ENCODE measurements around the gene SLC35B2.

DNA sequence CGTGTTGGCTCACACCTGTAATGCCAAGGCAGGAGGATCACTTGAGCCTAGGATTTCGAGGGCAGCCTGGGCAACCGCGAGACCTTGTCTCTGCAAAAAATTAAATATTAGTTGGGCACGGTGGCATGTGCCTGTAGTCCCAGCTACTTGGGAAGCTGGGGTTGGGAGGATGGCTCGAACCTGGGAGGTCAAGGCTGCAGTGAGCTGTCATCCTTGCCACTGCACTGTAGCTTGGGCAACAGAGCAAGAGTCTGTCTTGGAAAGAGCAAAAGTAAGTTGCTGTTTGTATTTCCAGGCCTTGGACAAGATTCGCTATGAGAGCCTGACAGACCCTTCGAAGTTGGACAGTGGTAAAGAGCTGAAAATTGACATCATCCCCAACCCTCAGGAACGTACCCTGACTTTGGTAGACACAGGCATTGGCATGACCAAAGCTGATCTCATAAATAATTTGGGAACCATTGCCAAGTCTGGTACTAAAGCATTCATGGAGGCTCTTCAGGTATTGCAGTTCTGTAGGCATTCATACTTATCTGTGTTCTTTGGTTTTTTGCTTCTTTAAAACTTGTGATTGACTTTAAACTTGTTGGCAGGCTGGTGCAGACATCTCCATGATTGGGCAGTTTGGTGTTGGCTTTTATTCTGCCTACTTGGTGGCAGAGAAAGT lies 8.1 kb downstream of the SLC35B2 start:
- TF ChIP-seq, protein P1, sequence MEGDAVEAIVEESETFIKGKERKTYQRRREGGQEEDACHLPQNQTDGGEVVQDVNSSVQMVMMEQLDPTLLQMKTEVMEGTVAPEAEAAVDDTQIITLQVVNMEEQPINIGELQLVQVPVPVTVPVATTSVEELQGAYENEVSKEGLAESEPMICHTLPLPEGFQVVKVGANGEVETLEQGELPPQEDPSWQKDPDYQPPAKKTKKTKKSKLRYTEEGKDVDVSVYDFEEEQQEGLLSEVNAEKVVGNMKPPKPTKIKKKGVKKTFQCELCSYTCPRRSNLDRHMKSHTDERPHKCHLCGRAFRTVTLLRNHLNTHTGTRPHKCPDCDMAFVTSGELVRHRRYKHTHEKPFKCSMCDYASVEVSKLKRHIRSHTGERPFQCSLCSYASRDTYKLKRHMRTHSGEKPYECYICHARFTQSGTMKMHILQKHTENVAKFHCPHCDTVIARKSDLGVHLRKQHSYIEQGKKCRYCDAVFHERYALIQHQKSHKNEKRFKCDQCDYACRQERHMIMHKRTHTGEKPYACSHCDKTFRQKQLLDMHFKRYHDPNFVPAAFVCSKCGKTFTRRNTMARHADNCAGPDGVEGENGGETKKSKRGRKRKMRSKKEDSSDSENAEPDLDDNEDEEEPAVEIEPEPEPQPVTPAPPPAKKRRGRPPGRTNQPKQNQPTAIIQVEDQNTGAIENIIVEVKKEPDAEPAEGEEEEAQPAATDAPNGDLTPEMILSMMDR (IDR thresholded peaks at IDR 0.05; ENCODE audit: poor library complexity), result no peak
- TF ChIP-seq EZH2phosphoT487 (IDR thresholded peaks at IDR 0.05; ENCODE audit: low read depth, severe bottlenecking, unreplicated experiment) (no peak), EZH2 (IDR thresholded peaks at IDR 0.05; ENCODE audit: borderline replicate concordance) (no peak)
